Measurements from ENCODE around the gene MLF1. TPM values are rescaled to one million over a fixed set of nuclear protein-coding genes. Genes with fewer than 3 reads are reported as not detected.

Gene MLF1
- total RNA-seq (2013) = 0.50 TPM
- under 1 TPM; 0.17 to 0.43 (median 0.41) TPM for polyA plus RNA-seq
- polyA minus RNA-seq = not detected in 2 replicates
- total RNA-seq = 0.50 to 10.4 (median 5.1) reads per million in 11 experiments

GRCh38 chr3:158570999-158571702 lies at the start of gene MLF1:
TSS of gene MLF1 (plus strand) at chr3:158571194. CDS start at chr3:158571301, 107 bp downstream.
- Histone ChIP-seq H3K27ac (ENCODE audit: low read depth in 1 of 2, low read length in 2 of 2) (no peak within 1 kb of the TSS), H2AFZ (ENCODE audit: insufficient read depth, low read depth, low read length, poor library complexity, severe bottlenecking) (peak within 1 kb of the TSS; percentile 87), H3K27me3 (ENCODE audit: control insufficient read depth in 2 of 2, insufficient read depth in 2 of 2, low read length in 2 of 2) (peaks cover 8 to 31% of the 10 kb centered on the region in 2 donors), H3K79me2 (ENCODE audit: insufficient read depth, low read length) (no peaks in the 10 kb centered on the region), H3K9me3 (replicated peaks in 1 of 2; ENCODE audit: control insufficient read depth in 1 of 2, insufficient read depth in 1 of 2, low read length in 2 of 2) (no peaks in the 10 kb centered on the region), H3K4me3 (replicated peaks in 1 of 3; ENCODE audit: low read depth in 2 of 3, low read length in 3 of 3) (peak within 1 kb of the TSS; percentile 15 to 60 (median 23)), H3K4me1 (ENCODE audit: control insufficient read depth in 1 of 2, insufficient read depth in 2 of 2, low read length in 2 of 2) (peaks cover 10 to 11% of the 10 kb centered on the region in 2 donors), H3K9ac (ENCODE audit: insufficient read depth, low read length, poor library complexity, severe bottlenecking) (no peak within 1 kb of the TSS), H3K36me3 (replicated peaks in 1 of 2; ENCODE audit: control insufficient read depth in 1 of 2, insufficient read depth in 2 of 2, low read length in 2 of 2) (no peaks in the 10 kb centered on the region), H3K4me2 (replicated peaks; ENCODE audit: extremely low read depth, low read length, poor library complexity, severe bottlenecking) (peak within 1 kb of the TSS; percentile 69), H4K20me1 (ENCODE audit: insufficient read depth, low read length) (no peaks in the 10 kb centered on the region)
- no peaks in the 10 kb centered on the region for H3K36me3 Mint-ChIP-seq
- peaks cover 8 to 17% (median 14%) of the 10 kb centered on the region in 7 donors for H3K9me3 Mint-ChIP-seq
- intact Hi-C loops (cut with micrococcal nuclease) = no loop called here
- H3K4me1 Mint-ChIP-seq = peaks cover 10% of the 10 kb centered on the region
- peak; percentile 59 to 92 (median 86) for DNase-seq
- peak within 1 kb of the TSS; percentile 27 to 91 (median 77) for H3K27ac Mint-ChIP-seq
- WGBS (ENCODE audit: insufficient coverage) = under 1% methylated on average over 51 of the region's 51 CpGs
- peaks cover 20 to 49% (median 28%) of the 10 kb centered on the region in 3 donors for H3K27me3 Mint-ChIP-seq (ENCODE audit: low read depth in 3 of 3)
- TF ChIP-seq CTCF (IDR thresholded peaks at IDR 0.05) = no peak
- peak within 1 kb of the TSS; percentile 75 to 89 for H3K4me3 Mint-ChIP-seq

DNA sequence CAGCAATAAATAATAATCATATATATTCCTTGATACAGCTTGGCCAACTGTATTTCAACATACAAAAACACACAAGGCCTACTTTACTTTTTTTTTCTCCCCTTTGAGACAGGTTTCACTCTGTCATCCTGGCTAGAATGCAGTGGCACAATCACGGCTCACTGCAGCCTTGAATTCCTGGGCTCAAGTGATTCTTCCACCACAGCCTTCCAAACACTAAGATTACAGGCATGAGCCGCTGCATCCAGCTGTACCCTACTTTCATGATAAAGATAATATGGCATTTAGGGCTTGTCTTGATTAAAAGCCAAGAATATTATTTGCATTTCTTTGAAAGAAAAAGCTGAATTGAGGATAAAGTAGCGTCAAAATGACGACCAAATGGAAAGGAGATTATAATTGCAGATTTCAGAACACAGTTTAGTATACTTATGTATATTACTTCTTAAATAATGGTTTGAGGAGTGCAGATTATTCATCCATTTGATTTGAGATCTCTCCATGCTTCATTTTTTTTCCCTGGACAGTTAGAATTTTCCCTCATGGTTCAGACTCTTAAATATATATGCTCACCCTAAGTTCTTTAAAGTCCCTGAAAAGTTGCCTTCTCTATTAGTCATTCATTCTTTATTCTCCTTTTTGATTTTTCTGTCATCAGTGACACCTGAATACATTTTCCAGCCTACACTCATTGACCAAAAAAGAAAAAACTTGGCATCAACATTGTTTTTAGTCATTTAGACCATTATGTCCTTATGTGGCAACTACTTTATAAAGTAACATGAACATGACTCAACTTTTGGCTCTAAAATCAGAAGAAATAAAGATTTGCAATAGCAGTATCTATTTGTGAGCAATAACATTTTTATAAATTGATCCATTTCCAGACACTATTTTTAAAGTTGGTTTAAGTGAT lies 48.5 kb upstream of the MLF1 start:
- Histone ChIP-seq H3K27me3 (ENCODE audit: control insufficient read depth in 2 of 2, insufficient read depth in 2 of 2, low read length in 2 of 2) (no peaks in the 10 kb centered on the region), H3K27ac (ENCODE audit: low read depth in 1 of 2, low read length in 2 of 2) (no peak overlapping the region), H3K79me2 (ENCODE audit: insufficient read depth, low read length) (no peaks in the 10 kb centered on the region), H4K20me1 (ENCODE audit: insufficient read depth, low read length) (no peaks in the 10 kb centered on the region), H2AFZ (ENCODE audit: insufficient read depth, low read depth, low read length, poor library complexity, severe bottlenecking) (no peak overlapping the region), H3K36me3 (replicated peaks in 1 of 2; ENCODE audit: control insufficient read depth in 1 of 2, insufficient read depth in 2 of 2, low read length in 2 of 2) (no peaks in the 10 kb centered on the region), H3K4me1 (ENCODE audit: control insufficient read depth in 1 of 2, insufficient read depth in 2 of 2, low read length in 2 of 2) (no peaks in the 10 kb centered on the region), H3K9ac (ENCODE audit: insufficient read depth, low read length, poor library complexity, severe bottlenecking) (no peak overlapping the region), H3K4me2 (replicated peaks; ENCODE audit: extremely low read depth, low read length, poor library complexity, severe bottlenecking) (no peak overlapping the region), H3K9me3 (replicated peaks in 1 of 2; ENCODE audit: control insufficient read depth in 1 of 2, insufficient read depth in 1 of 2, low read length in 2 of 2) (no peaks in the 10 kb centered on the region), H3K4me3 (replicated peaks in 1 of 3; ENCODE audit: low read depth in 2 of 3, low read length in 3 of 3) (no peak overlapping the region)
- H3K4me1 Mint-ChIP-seq = peaks cover 4% of the 10 kb centered on the region
- H3K4me3 Mint-ChIP-seq = no peak overlapping the region
- DNase-seq = no peak
- 100% methylated on average over 1 of the region's 4 CpGs for WGBS (ENCODE audit: insufficient coverage)
- intact Hi-C loops (cut with micrococcal nuclease) = no loop called here
- H3K27me3 Mint-ChIP-seq (ENCODE audit: low read depth in 3 of 3) = no peaks in the 10 kb centered on the region
- no peak overlapping the region for H3K27ac Mint-ChIP-seq
- H3K36me3 Mint-ChIP-seq = no peaks in the 10 kb centered on the region
- TF ChIP-seq CTCF (IDR thresholded peaks at IDR 0.05) = no peak
- H3K9me3 Mint-ChIP-seq = peaks cover 0 to 3% (median 0%) of the 10 kb centered on the region in 7 donors

Measured in CD14-positive monocyte (primary cell).